BJ (cell line): Measurements from ENCODE around the gene CSN2. TPM values are rescaled to one million over a fixed set of nuclear protein-coding genes. Genes with fewer than 3 reads are reported as not detected.

Source experiments
- CTCF ChIA-PET: fragments of 350-600 bp; formaldehyde crosslinking; extraction: SDS; loops from one replicate; lab custom pipeline; 2021; ENCODE audit warnings: antibody characterized with exemption, inconsistent platforms; lab: Yijun Ruan, JAX
- POLR2A ChIA-PET: fragments of 300-600 bp; sonication (Branson Sonifier 250); formaldehyde crosslinking; extraction: SDS; loops from one replicate; lab custom pipeline; 2021; ENCODE audit warnings: antibody characterized with exemption; lab: Charles Lee
- DNase-seq: peaks from one replicate; pipeline ENCODE4 v3.0.0-alpha.2; 2011; ENCODE audit warnings: low read depth
- H3K27me3 ChIP-seq: 2 replicates; pipeline ENCODE4 v1.6.0; 2011; ENCODE audit warnings: low read length; ENCODE audit not compliant: control insufficient read depth, insufficient read depth
- H3K36me3 ChIP-seq: 2 replicates; pipeline ENCODE4 v1.5.1; 2011; ENCODE audit warnings: low read length; ENCODE audit not compliant: control insufficient read depth, insufficient read depth
- H3K4me3 ChIP-seq: 2 replicates; pipeline ENCODE4 v1.5.1; 2011; ENCODE audit warnings: low read depth, mild to moderate bottlenecking, control low read depth, low read length
- polyA minus RNA-seq: library from RNA; depleted of rRNA, polyadenylated mRNA; stranded (reverse); fragments of >200 nt; gene quantifications from 2 replicates; pipeline ENCODE4 v1.2.3, GENCODE V29; 2011; rRNA and poly(A)+ RNA removed
- polyA plus RNA-seq: library from polyadenylated mRNA; depleted of rRNA; stranded (reverse); fragments of >200 nt; gene quantifications from 2 replicates; pipeline ENCODE4 v1.2.3, GENCODE V29; 2011; rRNA removed
- TF ChIP-seq, protein P1 (sequence below): IDR thresholded peaks from 2 replicates; pipeline ENCODE4 v1.5.1; 2011; ENCODE audit warnings: low read depth, mild to moderate bottlenecking, control low read depth, inconsistent platforms, low read length, moderate library complexity; ENCODE audit not compliant: insufficient read depth

CSN2 gene, protein sequence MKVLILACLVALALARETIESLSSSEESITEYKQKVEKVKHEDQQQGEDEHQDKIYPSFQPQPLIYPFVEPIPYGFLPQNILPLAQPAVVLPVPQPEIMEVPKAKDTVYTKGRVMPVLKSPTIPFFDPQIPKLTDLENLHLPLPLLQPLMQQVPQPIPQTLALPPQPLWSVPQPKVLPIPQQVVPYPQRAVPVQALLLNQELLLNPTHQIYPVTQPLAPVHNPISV
- polyA plus RNA-seq: not detected in 2 replicates
- polyA minus RNA-seq: not detected in 2 replicates

DNA sequence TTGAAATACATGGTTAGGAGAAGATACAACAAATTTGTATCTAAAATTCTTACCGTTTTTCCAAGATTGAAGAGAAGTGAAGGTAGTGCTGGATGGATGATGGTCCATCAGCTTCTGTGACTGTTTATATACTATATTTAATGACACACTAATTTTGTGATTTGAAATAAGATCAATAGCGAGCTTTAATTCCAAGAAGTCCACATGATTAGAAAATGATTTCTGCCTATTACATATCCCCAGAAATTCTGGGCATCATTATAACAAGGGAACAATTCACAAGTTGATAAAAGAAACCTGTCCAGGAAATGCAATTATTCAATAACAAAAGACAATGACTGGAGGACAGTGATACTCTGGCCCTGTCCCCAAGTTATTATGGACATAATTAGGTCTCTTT lies at the start of gene CSN2:
CSN2 (minus strand) TSS at position 101 of the 400 bp plus-strand sequence. CDS start 4,733 bp downstream, outside the sequence.
- no peak for DNase-seq
- no peaks in the 10 kb centered on the region for H3K27me3 ChIP-seq
- H3K4me3 ChIP-seq: no peak within 1 kb of the TSS
- H3K36me3 ChIP-seq: no peaks in the 10 kb centered on the region
- CTCF ChIA-PET: no interaction called here
- TF ChIP-seq, protein P1, sequence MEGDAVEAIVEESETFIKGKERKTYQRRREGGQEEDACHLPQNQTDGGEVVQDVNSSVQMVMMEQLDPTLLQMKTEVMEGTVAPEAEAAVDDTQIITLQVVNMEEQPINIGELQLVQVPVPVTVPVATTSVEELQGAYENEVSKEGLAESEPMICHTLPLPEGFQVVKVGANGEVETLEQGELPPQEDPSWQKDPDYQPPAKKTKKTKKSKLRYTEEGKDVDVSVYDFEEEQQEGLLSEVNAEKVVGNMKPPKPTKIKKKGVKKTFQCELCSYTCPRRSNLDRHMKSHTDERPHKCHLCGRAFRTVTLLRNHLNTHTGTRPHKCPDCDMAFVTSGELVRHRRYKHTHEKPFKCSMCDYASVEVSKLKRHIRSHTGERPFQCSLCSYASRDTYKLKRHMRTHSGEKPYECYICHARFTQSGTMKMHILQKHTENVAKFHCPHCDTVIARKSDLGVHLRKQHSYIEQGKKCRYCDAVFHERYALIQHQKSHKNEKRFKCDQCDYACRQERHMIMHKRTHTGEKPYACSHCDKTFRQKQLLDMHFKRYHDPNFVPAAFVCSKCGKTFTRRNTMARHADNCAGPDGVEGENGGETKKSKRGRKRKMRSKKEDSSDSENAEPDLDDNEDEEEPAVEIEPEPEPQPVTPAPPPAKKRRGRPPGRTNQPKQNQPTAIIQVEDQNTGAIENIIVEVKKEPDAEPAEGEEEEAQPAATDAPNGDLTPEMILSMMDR: no peak
- POLR2A ChIA-PET: no interaction called here

GRCh38 chr4:70008771-70009170 lies 43.2 kb upstream of the CSN2 start:
- ChIA-PET POLR2A (no interaction called here), CTCF (no interaction called here)
- Histone ChIP-seq H3K27me3 (no peaks in the 10 kb centered on the region), H3K36me3 (no peaks in the 10 kb centered on the region), H3K4me3 (no peak overlapping the region)
- TF ChIP-seq, protein P1: no peak
- DNase-seq: no peak

- CTCF ChIA-PET: no interaction called here
- POLR2A ChIA-PET: no interaction called here
Measured at GRCh38 chr4:70002507-70002906, 37.0 kb upstream of the CSN2 start.

GRCh38 chr4:70000711-70001110 lies 35.2 kb upstream of the CSN2 start:
- TF ChIP-seq, protein P1: no peak
- DNase-seq: no peak
- ChIA-PET POLR2A (no interaction called here), CTCF (no interaction called here)
- no peaks in the 10 kb centered on the region for H3K36me3 ChIP-seq
- no peaks in the 10 kb centered on the region for H3K27me3 ChIP-seq
- H3K4me3 ChIP-seq: no peak overlapping the region

More at GRCh38 chr4:70002507-70002906, 37.0 kb upstream of the CSN2 start:
- DNase-seq: no peak
- no peak overlapping the region for H3K4me3 ChIP-seq
- no peaks in the 10 kb centered on the region for H3K27me3 ChIP-seq
- TF ChIP-seq, protein P1: no peak
- H3K36me3 ChIP-seq: no peaks in the 10 kb centered on the region

GRCh38 chr4:69999420-69999819 lies 33.9 kb upstream of the CSN2 start:
- TF ChIP-seq, protein P1: no peak

More at GRCh38 chr4:69999420-69999819, 33.9 kb upstream of the CSN2 start:
- ChIA-PET POLR2A (interaction anchor here (0.6 kb wide), 1 partner anchor 82 kb away, joined by 3 read pairs; no protein-coding TSS in a partner anchor), CTCF (no interaction called here)
- no peaks in the 10 kb centered on the region for H3K36me3 ChIP-seq
- no peak for DNase-seq
- H3K4me3 ChIP-seq: no peak overlapping the region
- no peaks in the 10 kb centered on the region for H3K27me3 ChIP-seq
